IMR-90 (cell line): Measurements from ENCODE around the gene ATP23. TPM values are rescaled to one million over a fixed set of nuclear protein-coding genes. Genes with fewer than 3 reads are reported as not detected.

Experiments
- ATAC-seq: fragments of 200-7000 bp; cut with Tn5 transposase; 2 replicates; pipeline ENCODE4 v1.9.1; 2020; ENCODE audit warnings: low read depth, mild to moderate bottlenecking, moderate library complexity
- BruUV-seq: library from RNA; stranded (reverse); fragments of 400-500 nt; replicated peaks from 2 replicates; lab custom pipeline; 2021; lab: Mats Ljungman, UMichigan
- CTCF ChIA-PET: fragments of 300-600 bp; formaldehyde crosslinking; extraction: SDS; loops from one replicate; lab custom pipeline; 2021; ENCODE audit warnings: antibody characterized with exemption; lab: Yijun Ruan, JAX
- POLR2A ChIA-PET: fragments of 300-600 bp; sonication (Branson Sonifier 250); formaldehyde crosslinking; loops from one replicate; lab custom pipeline; 2022; ENCODE audit warnings: antibody characterized with exemption; ENCODE audit not compliant: unreplicated experiment; lab: Charles Lee
- DNase-seq: peaks from one replicate; pipeline ENCODE4 v3.0.0; 2013
- H2AFZ ChIP-seq: replicated peaks from 2 replicates; pipeline ENCODE3; 2013; ENCODE audit warnings: low read length, mild to moderate bottlenecking; ENCODE audit not compliant: poor library complexity
- H2AK5ac ChIP-seq: 2 replicates; pipeline ENCODE4 v1.6.1; 2013; ENCODE audit warnings: low read depth, low read length, inconsistent platforms
- H2AK9ac ChIP-seq: replicated peaks from 2 replicates; pipeline ENCODE3; 2013; ENCODE audit warnings: mild to moderate bottlenecking, low read depth, low read length, moderate library complexity; ENCODE audit not compliant: poor library complexity
- H2BK120ac ChIP-seq: 2 replicates; pipeline ENCODE4 v1.6.1; 2013; ENCODE audit warnings: low read depth, low read length, inconsistent platforms
- H2BK15ac ChIP-seq: 3 replicates; pipeline ENCODE4 v1.6.1; 2013; ENCODE audit warnings: low read depth, low read length, inconsistent platforms
- H2BK20ac ChIP-seq: 2 replicates; pipeline ENCODE4 v1.6.1; 2013; ENCODE audit warnings: low read depth, mild to moderate bottlenecking, inconsistent platforms, low read length, moderate library complexity
- H2BK5ac ChIP-seq: 2 replicates; pipeline ENCODE4 v1.6.1; 2013; ENCODE audit warnings: mild to moderate bottlenecking, low read depth, low read length, inconsistent platforms; ENCODE audit not compliant: poor library complexity, severe bottlenecking
- H3K14ac ChIP-seq: replicated peaks from 2 replicates; pipeline ENCODE4 v1.6.1; 2013; ENCODE audit warnings: low read depth, low read length, inconsistent platforms
- H3K18ac ChIP-seq: 2 replicates; pipeline ENCODE4 v1.6.1; 2013; ENCODE audit warnings: low read depth, low read length, control low read depth
- H3K23ac ChIP-seq: 2 replicates; pipeline ENCODE4 v1.6.1; 2013; ENCODE audit warnings: low read depth, low read length, inconsistent platforms
- H3K27ac ChIP-seq: 2 replicates; pipeline ENCODE4 v1.5.1; 2013; ENCODE audit warnings: mild to moderate bottlenecking, control low read depth, low read length; ENCODE audit not compliant: insufficient read depth
- H3K27me3 ChIP-seq: 2 replicates; pipeline ENCODE4 v1.6.1; 2013; ENCODE audit warnings: low read length; ENCODE audit not compliant: control insufficient read depth, insufficient read depth
- H3K36me3 ChIP-seq: 2 replicates; pipeline ENCODE4 v1.6.1; 2013; ENCODE audit warnings: low read length, mixed read lengths; ENCODE audit not compliant: control insufficient read depth, insufficient read depth
- H3K4ac ChIP-seq: 2 replicates; pipeline ENCODE4 v1.6.1; 2013; ENCODE audit warnings: low read depth, low read length, inconsistent platforms
- H3K4me1 ChIP-seq: 2 replicates; pipeline ENCODE4 v1.6.1; 2013; ENCODE audit warnings: low read length, mixed read lengths; ENCODE audit not compliant: control insufficient read depth, insufficient read depth
- H3K4me2 ChIP-seq: 2 replicates; pipeline ENCODE4 v1.6.1; 2013; ENCODE audit warnings: low read depth, mild to moderate bottlenecking, control low read depth, low read length, moderate library complexity
- H3K4me3 ChIP-seq: 2 replicates; pipeline ENCODE4 v1.5.1; 2013; ENCODE audit warnings: low read depth, mild to moderate bottlenecking, control low read depth, low read length, moderate library complexity; ENCODE audit not compliant: insufficient read depth
- H3K56ac ChIP-seq: 2 replicates; pipeline ENCODE4 v1.6.1; 2013; ENCODE audit warnings: low read length, inconsistent platforms; ENCODE audit not compliant: insufficient read depth; ENCODE audit errors: extremely low read depth
- H3K79me1 ChIP-seq, 2 experiments: 2 replicates each; pipeline ENCODE4 v1.6.1; 2013; ENCODE audit warnings: low read length in 2 of 2, inconsistent platforms in 1 of 2, low read depth in 1 of 2
- H3K9ac ChIP-seq: 2 replicates; pipeline ENCODE4 v1.6.1; 2013; ENCODE audit warnings: low read depth, low read length, control low read depth
- H3K9me1 ChIP-seq: 2 replicates; pipeline ENCODE4 v1.6.1; 2013; ENCODE audit warnings: low read length, inconsistent platforms; ENCODE audit not compliant: insufficient read depth
- H3K9me3 ChIP-seq: 2 replicates; pipeline ENCODE4 v1.6.1; 2013; ENCODE audit warnings: low read length; ENCODE audit not compliant: control insufficient read depth, insufficient read depth
- H4K20me1 ChIP-seq: 2 replicates; pipeline ENCODE4 v1.6.1; 2013; ENCODE audit warnings: low read length, inconsistent platforms; ENCODE audit not compliant: insufficient read depth
- H4K5ac ChIP-seq: 2 replicates; pipeline ENCODE4 v1.6.1; 2013; ENCODE audit warnings: mild to moderate bottlenecking, low read depth, low read length, control low read depth
- H4K8ac ChIP-seq, 2 experiments: 2 replicates each; pipeline ENCODE4 v1.6.1; 2013; ENCODE audit warnings: low read depth in 2 of 2, low read length in 2 of 2, control low read depth in 1 of 2, inconsistent platforms in 1 of 2
- H4K91ac ChIP-seq: 2 replicates; pipeline ENCODE4 v1.6.1; 2013; ENCODE audit warnings: low read depth, low read length, inconsistent platforms; ENCODE audit not compliant: insufficient read depth
- CHD1 ChIP-seq: IDR thresholded peaks from 2 replicates; pipeline ENCODE4 v1.6.1; 2012; ENCODE audit warnings: low read depth, low read length, improper control_type of control experiment
- CTCF ChIP-seq: conservative IDR thresholded peaks from 2 replicates; pipeline ENCODE4 v1.5.1; 2012; ENCODE audit warnings: mild to moderate bottlenecking, low read depth, low read length, improper control_type of control experiment
- MXI1 ChIP-seq: IDR thresholded peaks from 2 replicates; pipeline ENCODE4 v1.6.1; 2012; ENCODE audit warnings: low read depth, mild to moderate bottlenecking, low read length, moderate library complexity, borderline replicate concordance
- WGBS, 2 experiments: methylation state at CpG; one replicate each; pipeline versions ENCODE4 v1.1.5 to v1.1.7; 2013; ENCODE audit warnings: missing lambda C conversion rate in 2 of 2; ENCODE audit not compliant: insufficient read length in 1 of 2; ENCODE audit errors: extremely low coverage in 2 of 2; 5-methylcytosine and 5-hydroxymethylcytosine counted together
- dilution Hi-C: fragments of 300-500 bp; cut with HindIII; formaldehyde crosslinking; loops from one replicate; pipeline ENCODE4 v1.14.3; 2018; ENCODE audit warnings: low sequenced_read_pairs; ENCODE audit not compliant: unreplicated experiment
- in situ Hi-C: fragments of 300-500 bp; cut with MboI; formaldehyde crosslinking; loops from 3 replicates; pipeline ENCODE4 v1.14.3; 2019; ENCODE audit warnings: low sequenced_read_pairs, inconsistent platforms, mixed read lengths
- intact Hi-C: fragments of 100-400 bp; cut with micrococcal nuclease; formaldehyde crosslinking; loops from 2 replicates; pipeline ENCODE4 v1.10.0; 2022
- polyA plus RNA-seq, 3 experiments: library from polyadenylated mRNA; depleted of rRNA; stranded (reverse); fragments of >200 nt; gene quantifications; 2 replicates each; pipeline ENCODE4 v1.2.3, GENCODE V29; 2012; ENCODE audit warnings: low replicate concordance in 1 of 3
- total RNA-seq: library from RNA; depleted of rRNA; stranded (reverse); fragments of >200 nt; gene quantifications from 2 replicates; pipeline ENCODE4 v1.2.3, GENCODE V29; 2012

Gene ATP23
- total and polyA plus RNA-seq, 2 of the 4 experiments (the other 2 are of a cell fraction): 6.4 to 7.2 TPM

DNA sequence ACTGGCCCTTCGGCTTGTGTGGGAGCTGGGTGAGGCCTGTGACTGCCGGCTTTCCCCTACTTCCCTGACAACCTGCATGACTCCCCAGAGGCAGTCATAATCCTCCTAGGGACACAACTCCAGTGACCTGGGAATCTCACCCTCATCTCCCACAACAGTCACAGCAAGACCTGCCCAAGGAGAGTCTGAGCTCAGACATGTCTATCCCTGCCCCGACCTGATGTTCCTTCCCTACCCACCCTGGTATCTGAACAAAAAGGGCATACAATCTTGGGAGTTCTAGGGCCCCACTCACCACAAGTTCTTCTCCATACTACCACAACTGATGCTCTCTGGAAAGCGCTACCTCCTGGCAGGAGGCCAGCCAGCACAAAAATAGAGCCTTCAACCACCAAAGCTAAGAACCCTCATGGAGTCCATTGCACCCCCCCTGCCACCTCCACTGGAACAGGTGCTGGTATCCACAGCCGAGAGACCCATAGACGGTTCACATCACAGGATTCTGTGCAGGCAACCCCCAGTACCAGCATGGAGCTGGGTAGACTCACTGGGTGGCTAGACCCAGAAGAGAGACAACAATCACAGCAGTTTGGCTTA lies 16.8 kb downstream of the ATP23 start:
- ChIA-PET CTCF (no interaction called here), POLR2A (no interaction called here)
- Histone ChIP-seq H3K9me3 (no peaks in the 10 kb centered on the region), H2AK9ac (no peak overlapping the region), H3K9me1 (no peaks in the 10 kb centered on the region), H3K27me3 (no peaks in the 10 kb centered on the region), H3K27ac (no peak overlapping the region), H4K5ac (no peak overlapping the region), H2AFZ (no peak overlapping the region), H3K14ac (no peak overlapping the region), H4K20me1 (no peaks in the 10 kb centered on the region), H2BK120ac (no peak overlapping the region), H3K9ac (no peak overlapping the region), H3K23ac (no peak overlapping the region), H4K91ac (no peak overlapping the region), H3K18ac (no peak overlapping the region), H2BK15ac (no peak overlapping the region), H3K36me3 (no peaks in the 10 kb centered on the region), H3K79me1 (no peaks in the 10 kb centered on the region), H3K4ac (no peak overlapping the region), H2BK5ac (no peak overlapping the region), H3K4me2 (no peak overlapping the region), H3K56ac (no peak overlapping the region), H2BK20ac (no peak overlapping the region), H3K4me3 (no peak overlapping the region), H2AK5ac (no peak overlapping the region), H4K8ac (no peak overlapping the region), H3K4me1 (no peaks in the 10 kb centered on the region)
- TF ChIP-seq CTCF: no peak
- no peak for TF ChIP-seq MXI1
- no peak for TF ChIP-seq CHD1
- dilution Hi-C loops (no loop called here), in situ Hi-C loops (no loop called here), intact Hi-C loops (no loop called here)
- WGBS, 2 experiments: no CpG with 5 or more reads among the region's 6 CpGs
- ATAC-seq (no peak), DNase-seq (no peak)
- BruUV-seq: no TSS peak
